Measurements from ENCODE around the gene GGNBP2.

- TF ChIP-seq, protein P1, sequence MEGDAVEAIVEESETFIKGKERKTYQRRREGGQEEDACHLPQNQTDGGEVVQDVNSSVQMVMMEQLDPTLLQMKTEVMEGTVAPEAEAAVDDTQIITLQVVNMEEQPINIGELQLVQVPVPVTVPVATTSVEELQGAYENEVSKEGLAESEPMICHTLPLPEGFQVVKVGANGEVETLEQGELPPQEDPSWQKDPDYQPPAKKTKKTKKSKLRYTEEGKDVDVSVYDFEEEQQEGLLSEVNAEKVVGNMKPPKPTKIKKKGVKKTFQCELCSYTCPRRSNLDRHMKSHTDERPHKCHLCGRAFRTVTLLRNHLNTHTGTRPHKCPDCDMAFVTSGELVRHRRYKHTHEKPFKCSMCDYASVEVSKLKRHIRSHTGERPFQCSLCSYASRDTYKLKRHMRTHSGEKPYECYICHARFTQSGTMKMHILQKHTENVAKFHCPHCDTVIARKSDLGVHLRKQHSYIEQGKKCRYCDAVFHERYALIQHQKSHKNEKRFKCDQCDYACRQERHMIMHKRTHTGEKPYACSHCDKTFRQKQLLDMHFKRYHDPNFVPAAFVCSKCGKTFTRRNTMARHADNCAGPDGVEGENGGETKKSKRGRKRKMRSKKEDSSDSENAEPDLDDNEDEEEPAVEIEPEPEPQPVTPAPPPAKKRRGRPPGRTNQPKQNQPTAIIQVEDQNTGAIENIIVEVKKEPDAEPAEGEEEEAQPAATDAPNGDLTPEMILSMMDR (IDR thresholded peaks at IDR 0.05): no peak
- no peak for TF ChIP-seq POLR2AphosphoS5 (IDR thresholded peaks at IDR 0.05)
- no peak for TF ChIP-seq POLR2A (IDR thresholded peaks at IDR 0.05)
Measured at GRCh38 chr17:36627101-36627500, 82.4 kb downstream of the GGNBP2 start.

Measured in sigmoid colon (tissue), 4 donors.